GM21786 (cell line): ENCODE data around the gene GATA5.
"Not testable (repeated sequence)": the region's sequence is repeated elsewhere in the genome, so short reads cannot be mapped to it uniquely, and the experiment has no call there.

ENCODE experiments used
- ATAC-seq: cut with Tn5 transposase; IDR thresholded peaks from one replicate; pipeline ENCODE4 v1.9.1; 2021; ENCODE audit not compliant: unreplicated experiment

The GATA5 gene

GRCh38 chr20:62433658-62434497, 41.9 kb downstream of the GATA5 start:
- no peak for ATAC-seq

GRCh38 chr20:62430866-62431447, 44.8 kb downstream of the GATA5 start:
- no peak for ATAC-seq

GRCh38 chr20:62430311-62430853, 45.4 kb downstream of the GATA5 start:
- no peak for ATAC-seq

- no peak for ATAC-seq
Observed at GRCh38 chr20:62429455-62430310, 46.1 kb downstream of the GATA5 start.

GRCh38 chr20:62428396-62429295, 47.1 kb downstream of the GATA5 start:
- no peak for ATAC-seq

GRCh38 chr20:62428002-62428372, 47.8 kb downstream of the GATA5 start:
- no peak for ATAC-seq

- ATAC-seq: no peak
Observed at GRCh38 chr20:62427172-62428001, 48.4 kb downstream of the GATA5 start, which contains the start of gene RBBP8NL. Gene RBBP8NL, minus strand, starts transcription at chr20:62427539. Its CDS starts 7,892 bp downstream, at chr20:62419647.

GRCh38 chr20:62426699-62427131, 49.1 kb downstream of the GATA5 start:
- no peak for ATAC-seq

- not testable (repeated sequence) for ATAC-seq
Observed at GRCh38 chr20:62426059-62426348, 49.8 kb downstream of the GATA5 start.

- ATAC-seq: no peak
Observed at GRCh38 chr20:62425281-62426058, 50.3 kb downstream of the GATA5 start.

GRCh38 chr20:62424249-62425107, 51.3 kb downstream of the GATA5 start:
- no peak for ATAC-seq

GRCh38 chr20:62423326-62423706, 52.5 kb downstream of the GATA5 start:
- ATAC-seq: no peak

GRCh38 chr20:62422636-62423325, 53.0 kb downstream of the GATA5 start:
- ATAC-seq: no peak

GRCh38 chr20:62421716-62421990, 54.1 kb downstream of the GATA5 start:
- no peak for ATAC-seq

- ATAC-seq: no peak
Observed at GRCh38 chr20:62420846-62421715, 54.7 kb downstream of the GATA5 start.

- ATAC-seq: no peak
Observed at GRCh38 chr20:62419759-62420158, 56.0 kb downstream of the GATA5 start.
